Esophagus (tissue), 2 donors: Measurements from ENCODE around the gene TRPV6. TPM values are rescaled to one million over a fixed set of nuclear protein-coding genes. Genes with fewer than 3 reads are reported as not detected.

Source experiments
- H3K27ac ChIP-seq, 2 donors: one replicate each; pipeline ENCODE4 v1.5.1; 2013; ENCODE audit warnings: low read depth in 2 of 2, mild to moderate bottlenecking in 2 of 2, inconsistent platforms in 1 of 2, low read length in 1 of 2, moderate library complexity in 1 of 2
- H3K27me3 ChIP-seq, 2 donors: one replicate each; pipeline ENCODE4 v1.6.1; 2013; ENCODE audit warnings: low read length in 2 of 2, control low read depth in 1 of 2, mild to moderate bottlenecking in 1 of 2; ENCODE audit not compliant: insufficient read depth in 2 of 2, control insufficient read depth in 1 of 2
- H3K36me3 ChIP-seq, 2 donors: one replicate each; pipeline ENCODE4 v1.6.1; 2013; ENCODE audit warnings: low read length in 1 of 2; ENCODE audit not compliant: control insufficient read depth in 2 of 2, insufficient read depth in 2 of 2
- H3K4me1 ChIP-seq, 2 donors: one replicate each; pipeline ENCODE4 v1.6.1; 2013; ENCODE audit warnings: low read length in 1 of 2; ENCODE audit not compliant: control insufficient read depth in 2 of 2, insufficient read depth in 2 of 2
- H3K4me3 ChIP-seq, 2 donors: one replicate each; pipeline ENCODE4 v1.5.1; 2013; ENCODE audit warnings: low read length in 2 of 2, mild to moderate bottlenecking in 2 of 2, low read depth in 1 of 2, moderate library complexity in 1 of 2
- H3K9me3 ChIP-seq, 2 donors: one replicate each; pipeline ENCODE4 v1.6.1; 2013; ENCODE audit warnings: mild to moderate bottlenecking in 2 of 2, low read depth in 1 of 2, low read length in 1 of 2, moderate library complexity in 1 of 2; ENCODE audit not compliant: control insufficient read depth in 2 of 2, insufficient read depth in 1 of 2
- WGBS, 2 donors: extraction: QIAGEN DNeasy Blood & Tissue Kit; methylation state at CpG; one replicate each; pipeline ENCODE4 v1.1.7; 2013; 5-methylcytosine and 5-hydroxymethylcytosine counted together
- polyA plus RNA-seq, 2 donors: library from polyadenylated mRNA; stranded (reverse); fragments of 200-250 nt; gene quantifications; one replicate each; pipeline ENCODE4 v1.2.3, GENCODE V29; 2013
- donor health status: healthy with polysubstance abuse.
- donor health status: Bipolar disorder and iron deficiency.

The TRPV6 gene
- polyA plus RNA-seq, 2 donors, result 2.5 to 10.5 TPM

GRCh38 chr7:142871260-142872105 lies 14.1 kb downstream of the TRPV6 start:
- Histone ChIP-seq H3K36me3 (peaks cover 2 to 37% of the 10 kb centered on the region in 2 donors), H3K4me3 (no peak overlapping the region)
- 78% methylated on average over 23 of the region's 23 CpGs for WGBS, 2 donors

GRCh38 chr7:142870566-142871259 lies 14.8 kb downstream of the TRPV6 start:
- peaks cover 2 to 36% of the 10 kb centered on the region in 2 donors for H3K36me3 ChIP-seq
- no peak overlapping the region for H3K4me3 ChIP-seq
- 79 to 81% methylated on average over 14 of the region's 14 CpGs for WGBS, 2 donors
- H3K4me1 ChIP-seq, result no peaks in the 10 kb centered on the region
- H3K27me3 ChIP-seq, result no peaks in the 10 kb centered on the region
- H3K9me3 ChIP-seq, result no peaks in the 10 kb centered on the region
- no peak overlapping the region for H3K27ac ChIP-seq

More at GRCh38 chr7:142871260-142872105, 14.1 kb downstream of the TRPV6 start:
- no peak overlapping the region for H3K27ac ChIP-seq
- no peaks in the 10 kb centered on the region for H3K4me1 ChIP-seq
- no peaks in the 10 kb centered on the region for H3K9me3 ChIP-seq
- no peaks in the 10 kb centered on the region for H3K27me3 ChIP-seq

- Histone ChIP-seq H3K4me3 (no peak overlapping the region), H3K4me1 (peaks cover 0 to 4% of the 10 kb centered on the region in 2 donors), H3K27me3 (no peaks in the 10 kb centered on the region), H3K27ac (no peak overlapping the region), H3K9me3 (no peaks in the 10 kb centered on the region), H3K36me3 (peaks cover 2 to 32% of the 10 kb centered on the region in 2 donors)
- 76 to 78% methylated on average over 8 of the region's 8 CpGs for WGBS, 2 donors
Observed at GRCh38 chr7:142870147-142870559, 15.4 kb downstream of the TRPV6 start.

- H3K27me3 ChIP-seq, result no peaks in the 10 kb centered on the region
- peaks cover 0 to 7% of the 10 kb centered on the region in 2 donors for H3K4me1 ChIP-seq
- H3K4me3 ChIP-seq, result no peak overlapping the region
- H3K9me3 ChIP-seq, result no peaks in the 10 kb centered on the region
- no peak overlapping the region for H3K27ac ChIP-seq
- WGBS, 2 donors, result 68 to 70% methylated on average over 2 of the region's 2 CpGs
- peaks cover 2 to 32% of the 10 kb centered on the region in 2 donors for H3K36me3 ChIP-seq
Observed at GRCh38 chr7:142869434-142869833, 16.1 kb downstream of the TRPV6 start.

GRCh38 chr7:142868986-142869415 lies 16.5 kb downstream of the TRPV6 start:
- H3K4me3 ChIP-seq, result no peak overlapping the region
- peaks cover 6 to 35% of the 10 kb centered on the region in 2 donors for H3K36me3 ChIP-seq
- no peaks in the 10 kb centered on the region for H3K9me3 ChIP-seq
- H3K27me3 ChIP-seq, result no peaks in the 10 kb centered on the region
- WGBS, 2 donors, result 86 to 91% methylated on average over 11 of the region's 11 CpGs
- H3K4me1 ChIP-seq, result peaks cover 0 to 11% of the 10 kb centered on the region in 2 donors
- no peak overlapping the region for H3K27ac ChIP-seq

- Histone ChIP-seq H3K4me3 (no peak overlapping the region), H3K4me1 (peaks cover 0 to 11% of the 10 kb centered on the region in 2 donors), H3K9me3 (no peaks in the 10 kb centered on the region), H3K36me3 (peaks cover 8 to 38% of the 10 kb centered on the region in 2 donors), H3K27me3 (no peaks in the 10 kb centered on the region), H3K27ac (no peak overlapping the region)
- WGBS, 2 donors, result 84 to 86% methylated on average over 30 to 31 of the region's 31 CpGs
Observed at GRCh38 chr7:142868188-142868985, 17.2 kb downstream of the TRPV6 start.

- H3K4me3 ChIP-seq, result no peak overlapping the region
- H3K36me3 ChIP-seq, result peaks cover 8 to 43% of the 10 kb centered on the region in 2 donors
- H3K4me1 ChIP-seq, result peaks cover 0 to 11% of the 10 kb centered on the region in 2 donors
- H3K27ac ChIP-seq, result no peak overlapping the region
- no peaks in the 10 kb centered on the region for H3K9me3 ChIP-seq
- no peaks in the 10 kb centered on the region for H3K27me3 ChIP-seq
- WGBS, 2 donors, result 76 to 78% methylated on average over 18 of the region's 18 CpGs
Observed at GRCh38 chr7:142867398-142868187, 18.0 kb downstream of the TRPV6 start.

- no peaks in the 10 kb centered on the region for H3K27me3 ChIP-seq
- no peak overlapping the region for H3K27ac ChIP-seq
- H3K4me3 ChIP-seq, result no peak overlapping the region
- peaks cover 8 to 38% of the 10 kb centered on the region in 2 donors for H3K36me3 ChIP-seq
- 72 to 82% methylated on average over 4 of the region's 4 CpGs for whole genome bisulfite sequencing, 2 donors
- H3K9me3 ChIP-seq, result no peaks in the 10 kb centered on the region
- peaks cover 0 to 11% of the 10 kb centered on the region in 2 donors for H3K4me1 ChIP-seq
Observed at GRCh38 chr7:142867097-142867378, 18.5 kb downstream of the TRPV6 start.
